ENCODE data around the gene LONP2. TPM values are rescaled to one million over a fixed set of nuclear protein-coding genes. Genes with fewer than 3 reads are reported as not detected.

Gene LONP2
- total RNA-seq, 1 experiment from 2014 or later: 83.3 TPM

- no peak for DNase-seq
- no peak for TF ChIP-seq CTCF (IDR thresholded peaks at IDR 0.05; ENCODE audit: unreplicated experiment)
- peak overlapping the region; percentile 95 for H3K27ac Mint-ChIP-seq (ENCODE audit: unreplicated experiment)
- peaks cover 49% of the 10 kb centered on the region for H3K4me1 Mint-ChIP-seq (ENCODE audit: low read depth, unreplicated experiment)
- peak overlapping the region; percentile 96 for H3K4me3 Mint-ChIP-seq (ENCODE audit: low read depth, unreplicated experiment)
- BruUV-seq (replicated peaks): TSS peak; percentile 69
- H3K9me3 Mint-ChIP-seq (ENCODE audit: low read depth, unreplicated experiment): no peaks in the 10 kb centered on the region
- CTCF ChIA-PET: interaction anchor here (0.5 kb wide), 1 partner anchor 1475 kb away, joined by 4 read pairs; no protein-coding TSS in a partner anchor
- peaks cover 43% of the 10 kb centered on the region for H3K36me3 Mint-ChIP-seq (ENCODE audit: insufficient read depth, unreplicated experiment)
- intact Hi-C loops (cut with micrococcal nuclease; ENCODE audit: unreplicated experiment): loop anchor here (1.0 kb wide), 2 partner anchors 17 to 142 kb away; no protein-coding TSS in a partner anchor
- H3K27me3 Mint-ChIP-seq (ENCODE audit: unreplicated experiment): no peaks in the 10 kb centered on the region
These were observed 139.9 kb downstream of the LONP2 start for GRCh38 chr16:48383877-48384519.

GRCh38 chr16:48384520-48385252 lies 140.6 kb downstream of the LONP2 start:
- intact Hi-C loops (cut with micrococcal nuclease; ENCODE audit: unreplicated experiment): loop anchor here (1.0 kb wide), 1 partner anchor 17 kb away; no protein-coding TSS in a partner anchor
- no peak for TF ChIP-seq CTCF (IDR thresholded peaks at IDR 0.05; ENCODE audit: unreplicated experiment)
- Mint-ChIP-seq H3K9me3 (ENCODE audit: low read depth, unreplicated experiment) (no peaks in the 10 kb centered on the region), H3K27ac (ENCODE audit: unreplicated experiment) (peak overlapping the region; percentile 99), H3K36me3 (ENCODE audit: insufficient read depth, unreplicated experiment) (peaks cover 43% of the 10 kb centered on the region), H3K4me3 (ENCODE audit: low read depth, unreplicated experiment) (peak overlapping the region; percentile 96), H3K27me3 (ENCODE audit: unreplicated experiment) (no peaks in the 10 kb centered on the region), H3K4me1 (ENCODE audit: low read depth, unreplicated experiment) (peaks cover 43% of the 10 kb centered on the region)
- CTCF ChIA-PET: interaction anchor here (0.5 to 1.2 kb wide), 4 partner anchors 19 to 1476 kb away, joined by 3 to 4 read pairs (median 3); no protein-coding TSS in a partner anchor
- no TSS peak for BruUV-seq (replicated peaks)
- DNase-seq: peak; percentile 73

- peaks cover 43% of the 10 kb centered on the region for H3K36me3 Mint-ChIP-seq (ENCODE audit: insufficient read depth, unreplicated experiment)
- no peaks in the 10 kb centered on the region for H3K9me3 Mint-ChIP-seq (ENCODE audit: low read depth, unreplicated experiment)
- H3K27me3 Mint-ChIP-seq (ENCODE audit: unreplicated experiment): no peaks in the 10 kb centered on the region
- CTCF ChIA-PET: interaction anchor here (0.6 to 1.2 kb wide), 6 partner anchors 10 to 141 kb away, joined by 3 to 6 read pairs (median 3); no protein-coding TSS in a partner anchor
- peak; percentile 95 for DNase-seq
- H3K4me1 Mint-ChIP-seq (ENCODE audit: low read depth, unreplicated experiment): peaks cover 34% of the 10 kb centered on the region
- TSS peak; percentile 90 for BruUV-seq (replicated peaks)
- TF ChIP-seq CTCF (IDR thresholded peaks at IDR 0.05; ENCODE audit: unreplicated experiment): no peak
- peak within 1 kb of the TSS; percentile 99 for H3K27ac Mint-ChIP-seq (ENCODE audit: unreplicated experiment)
- H3K4me3 Mint-ChIP-seq (ENCODE audit: low read depth, unreplicated experiment): peak within 1 kb of the TSS; percentile 96
- intact Hi-C loops (cut with micrococcal nuclease; ENCODE audit: unreplicated experiment): no loop called here
These were observed 141.4 kb downstream of the LONP2 start, which contains the start of gene SIAH1 for GRCh38 chr16:48385253-48386150. SIAH1 (minus strand) TSS chr16:48385413; CDS start chr16:48362428, 22,985 bp downstream.
